NCI-H2029 (cell line): ENCODE results near the gene GRK2.
A peak's percentile ranks its signal among the peaks of the same experiment; 100 is the strongest.

ENCODE experiments used
- DNase-seq: peaks from one replicate; lab custom pipeline; 2025; lab: John Stamatoyannopoulos, UW

The GRK2 gene

DNA sequence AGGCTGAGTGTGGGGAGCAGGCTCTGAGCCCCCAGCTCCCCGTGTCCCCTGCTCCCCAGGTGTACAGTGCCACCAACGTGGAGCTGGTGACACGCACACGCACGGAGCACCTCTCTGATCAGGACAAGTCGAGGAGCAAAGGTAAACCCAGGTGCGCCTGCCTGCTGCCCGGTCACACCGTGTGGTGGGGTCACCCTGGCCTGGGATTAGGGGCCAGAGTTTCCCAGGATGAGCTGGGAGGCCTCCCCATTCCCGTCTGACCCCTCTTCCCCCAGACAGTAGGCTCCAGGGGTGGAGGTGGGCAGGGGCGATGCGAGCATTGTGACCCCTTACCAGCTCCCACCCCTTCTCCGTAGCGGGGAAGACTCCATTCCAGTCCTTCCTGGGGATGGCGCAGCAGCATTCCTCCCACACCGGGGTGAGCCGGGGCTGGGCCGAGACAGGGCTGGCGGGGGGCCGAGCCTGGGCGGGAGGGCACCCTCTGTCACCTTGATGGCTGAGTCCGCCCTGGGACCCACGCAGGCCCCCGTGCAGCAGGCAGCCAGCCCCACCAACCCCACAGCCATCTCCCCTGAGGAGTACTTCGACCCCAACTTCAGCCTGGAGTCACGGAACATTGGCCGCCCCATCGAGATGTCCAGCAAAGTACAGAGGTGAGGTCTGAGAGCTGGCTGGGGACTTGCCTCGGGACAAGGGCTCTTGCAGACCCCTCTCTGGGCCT is 33.4 kb downstream of the GRK2 start:
- DNase-seq, result no peak

DNA sequence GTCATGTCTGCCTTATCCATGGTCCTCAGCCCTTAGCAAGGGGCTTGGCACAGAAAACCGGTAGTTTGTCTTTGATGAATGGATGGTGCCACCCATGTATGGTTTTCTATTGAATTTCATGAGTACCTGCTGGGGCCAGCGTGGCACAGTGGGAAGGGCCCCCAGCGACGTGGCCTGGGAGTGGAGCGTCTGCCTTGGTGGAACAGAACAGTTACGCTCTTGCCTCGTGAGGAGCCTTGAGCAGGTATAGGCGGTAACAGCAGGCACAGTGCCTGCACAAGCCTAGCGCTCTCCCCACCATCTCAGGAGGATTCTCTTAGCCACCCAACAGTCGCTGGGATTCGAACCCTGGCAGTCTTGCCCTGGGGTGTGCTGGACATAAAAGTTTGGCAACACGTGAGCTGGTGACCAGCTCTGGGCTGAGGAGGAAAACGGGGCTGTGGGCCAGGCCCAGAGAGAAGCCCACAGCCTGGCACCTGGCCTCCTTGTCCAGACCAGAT is 34.0 kb downstream of the GRK2 start:
- DNase-seq, result no peak

DNA sequence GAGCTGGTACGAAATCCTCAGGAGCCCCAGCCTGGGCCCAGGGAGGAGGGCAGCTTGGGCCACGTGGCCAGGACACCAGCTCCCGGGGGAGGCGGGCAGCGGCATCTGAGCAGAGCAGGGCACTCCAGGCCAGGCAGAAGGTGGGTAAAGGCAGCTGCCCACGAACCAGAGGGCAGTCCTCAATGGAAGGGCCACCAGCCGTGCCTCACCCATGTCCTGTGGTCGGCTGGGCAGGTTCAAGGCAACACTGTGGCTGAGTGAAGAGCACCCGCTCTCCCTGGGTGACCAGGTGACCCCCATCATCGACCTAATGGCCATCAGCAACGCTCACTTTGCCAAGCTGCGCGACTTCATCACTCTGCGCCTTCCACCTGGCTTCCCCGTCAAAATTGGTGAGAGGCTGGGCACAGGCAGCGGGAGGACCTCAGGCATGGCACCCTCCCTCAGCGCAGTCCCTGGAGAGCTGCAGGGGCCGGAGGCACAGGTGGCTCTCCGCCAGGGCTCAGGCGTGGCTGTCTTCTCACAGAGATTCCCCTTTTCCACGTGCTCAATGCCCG is 34.6 kb downstream of the GRK2 start:
- no peak for DNase-seq

DNA sequence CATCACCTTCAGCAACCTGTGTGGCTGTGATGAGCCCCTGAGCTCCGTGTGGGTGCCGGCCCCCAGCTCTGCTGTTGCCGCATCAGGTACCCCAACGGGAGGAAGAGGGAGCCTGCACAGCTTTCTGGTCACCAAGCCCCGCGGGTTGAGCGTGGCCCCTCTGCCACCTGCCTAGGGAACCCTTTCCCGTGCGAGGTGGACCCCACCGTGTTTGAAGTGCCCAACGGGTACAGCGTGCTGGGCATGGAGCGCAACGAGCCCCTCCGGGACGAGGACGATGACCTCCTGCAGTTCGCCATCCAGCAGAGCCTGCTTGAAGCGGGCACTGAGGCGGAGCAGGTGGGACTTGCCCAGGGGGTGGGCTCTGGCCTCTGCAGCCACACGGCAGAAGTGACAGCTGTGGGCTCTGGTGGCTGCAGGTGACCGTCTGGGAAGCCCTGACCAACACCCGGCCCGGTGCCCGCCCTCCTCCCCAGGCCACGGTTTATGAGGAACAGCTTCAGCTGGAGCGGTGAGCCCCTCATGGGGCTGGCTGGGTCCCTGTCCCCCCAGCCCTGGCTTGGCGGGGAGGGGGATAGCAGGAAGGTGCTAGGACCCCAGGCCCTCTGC is 35.1 kb downstream of the GRK2 start:
- no peak for DNase-seq

GRCh38 chr11:67301951-67302516 is 35.8 kb downstream of the GRK2 start:
- peak; percentile 31 for DNase-seq

GRCh38 chr11:67302571-67303131 is 36.4 kb downstream of the GRK2 start:
- peak; percentile 25 for DNase-seq

DNA sequence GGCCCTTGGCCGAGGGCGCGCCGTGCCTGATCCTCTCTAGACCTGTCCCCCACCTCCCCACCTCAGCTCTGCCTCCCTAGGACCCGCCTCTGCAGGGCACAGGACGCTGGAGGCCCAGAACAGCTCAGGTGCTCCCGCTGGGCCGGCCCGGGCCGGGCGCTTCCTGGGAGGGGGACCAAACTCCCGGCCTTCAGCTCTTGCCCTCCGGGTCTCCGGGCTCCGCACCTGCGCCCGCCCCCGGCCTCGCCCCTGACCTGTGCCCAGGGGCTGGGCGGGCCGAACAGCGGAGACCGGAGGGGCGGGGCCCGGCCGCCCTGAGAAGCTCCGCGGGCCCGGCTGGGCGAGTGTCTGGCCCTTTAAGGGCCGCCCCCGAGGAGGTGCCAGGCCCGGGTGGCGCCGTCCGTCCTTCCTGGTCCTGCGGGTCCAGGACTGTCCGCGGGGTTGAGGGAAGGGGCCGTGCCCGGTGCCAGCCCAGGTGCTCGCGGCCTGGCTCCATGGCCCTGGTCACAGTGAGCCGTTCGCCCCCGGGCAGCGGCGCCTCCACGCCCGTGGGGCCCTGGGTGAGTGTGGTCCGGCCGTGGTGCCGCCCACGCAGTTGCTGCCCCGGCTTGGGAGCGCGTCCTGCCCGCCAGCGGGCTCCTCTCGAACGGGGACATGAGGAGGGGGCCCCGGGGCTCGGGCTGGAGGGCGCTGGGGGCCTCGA is 37.0 kb downstream of the GRK2 start, which contains the start of gene SSH3:
Gene SSH3, plus strand, starts transcription at position 399 of the 703 bp plus-strand sequence. Its CDS starts 96 bp downstream, at position 495.
- peak; percentile 65 for DNase-seq

DNA sequence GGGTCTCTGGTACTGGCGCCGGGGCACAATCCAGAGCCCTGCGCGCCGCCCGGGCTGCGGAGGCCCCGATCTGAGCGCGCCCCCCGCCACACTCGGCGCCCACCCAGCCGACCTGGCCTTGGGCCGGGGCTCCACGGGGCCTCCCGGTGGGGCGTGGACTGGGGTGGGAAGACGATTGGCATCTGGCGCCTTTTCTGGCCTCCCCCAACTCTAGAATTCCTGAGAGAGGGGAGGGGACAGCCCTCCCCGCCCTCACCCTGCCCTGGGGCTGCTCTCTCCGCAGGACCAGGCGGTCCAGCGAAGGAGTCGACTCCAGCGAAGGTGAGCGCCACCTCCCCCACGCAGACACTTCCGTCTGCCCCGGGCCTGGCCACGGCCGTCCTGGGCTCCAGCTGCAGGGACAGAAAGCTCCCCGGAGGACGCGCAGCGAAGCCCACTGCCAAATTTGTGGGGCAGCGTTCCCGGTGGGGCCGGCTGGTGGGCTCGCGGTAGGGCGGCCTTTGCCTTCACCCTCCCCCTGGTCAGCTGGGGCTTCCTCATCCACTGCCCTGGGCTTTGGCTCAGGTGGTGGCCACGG is 37.6 kb downstream of the GRK2 start:
- no peak for DNase-seq

DNA sequence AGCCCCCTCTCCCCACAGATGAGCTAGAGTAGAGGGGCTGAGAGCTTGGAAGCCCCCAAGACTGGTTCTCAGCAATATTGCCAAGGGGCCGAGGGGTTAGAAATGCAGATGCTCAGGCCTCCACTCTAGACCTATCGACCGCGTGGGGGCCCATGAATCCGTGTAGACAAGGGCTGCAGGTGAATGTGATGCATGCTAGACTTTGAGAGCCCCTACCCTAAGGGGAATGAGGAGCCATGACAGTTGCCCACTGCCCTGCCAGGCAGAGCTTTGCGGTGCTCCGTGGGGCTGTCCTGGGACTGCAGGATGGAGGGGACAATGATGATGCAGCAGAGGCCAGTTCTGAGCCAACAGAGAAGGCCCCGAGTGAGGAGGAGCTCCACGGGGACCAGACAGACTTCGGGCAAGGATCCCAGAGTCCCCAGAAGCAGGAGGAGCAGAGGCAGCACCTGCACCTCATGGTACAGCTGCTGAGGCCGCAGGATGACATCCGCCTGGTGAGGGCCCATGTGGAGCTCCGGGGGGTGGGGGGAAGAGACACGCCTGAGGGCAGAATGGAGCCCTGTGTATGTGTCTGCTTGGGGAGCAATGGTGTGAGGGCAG is 38.3 kb downstream of the GRK2 start:
- DNase-seq, result no peak

DNA sequence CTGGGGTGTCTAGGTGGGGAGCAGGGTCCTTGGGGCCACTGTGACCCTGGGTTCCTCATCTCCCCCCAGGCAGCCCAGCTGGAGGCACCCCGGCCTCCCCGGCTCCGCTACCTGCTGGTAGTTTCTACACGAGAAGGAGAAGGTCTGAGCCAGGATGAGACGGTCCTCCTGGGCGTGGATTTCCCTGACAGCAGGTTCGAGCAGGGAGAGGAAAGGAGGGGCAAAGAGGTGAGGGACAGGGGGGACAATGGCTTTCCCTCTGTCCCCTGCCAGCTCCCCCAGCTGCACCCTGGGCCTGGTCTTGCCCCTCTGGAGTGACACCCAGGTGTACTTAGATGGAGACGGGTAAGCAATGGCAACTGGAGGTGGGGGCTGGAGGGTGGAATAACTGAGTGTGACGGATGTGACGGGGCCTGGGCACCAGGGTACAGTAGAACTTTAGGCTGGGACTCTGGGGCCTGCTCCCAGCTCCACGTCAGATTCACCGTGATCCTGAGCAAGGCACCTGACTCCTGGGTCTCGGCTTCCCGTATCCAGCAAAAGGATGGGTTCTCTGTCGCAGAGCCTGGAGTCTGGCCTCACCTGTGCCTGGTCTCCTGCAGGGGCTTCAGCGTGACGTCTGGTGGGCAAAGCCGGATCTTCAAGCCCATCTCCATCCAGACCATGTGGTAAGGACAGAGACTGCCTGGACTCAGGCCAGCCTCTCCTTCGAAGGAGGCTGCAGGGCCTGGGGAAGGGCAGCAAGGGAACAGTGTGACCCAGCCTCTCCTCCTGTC is 40.7 kb downstream of the GRK2 start:
- no peak for DNase-seq

GRCh38 chr11:67307545-67308001 is 41.3 kb downstream of the GRK2 start:
- DNase-seq, result no peak

GRCh38 chr11:67308031-67308866 is 42.0 kb downstream of the GRK2 start:
- DNase-seq, result no peak

- DNase-seq, result no peak
These were observed 42.9 kb downstream of the GRK2 start for GRCh38 chr11:67309166-67309565.

DNA sequence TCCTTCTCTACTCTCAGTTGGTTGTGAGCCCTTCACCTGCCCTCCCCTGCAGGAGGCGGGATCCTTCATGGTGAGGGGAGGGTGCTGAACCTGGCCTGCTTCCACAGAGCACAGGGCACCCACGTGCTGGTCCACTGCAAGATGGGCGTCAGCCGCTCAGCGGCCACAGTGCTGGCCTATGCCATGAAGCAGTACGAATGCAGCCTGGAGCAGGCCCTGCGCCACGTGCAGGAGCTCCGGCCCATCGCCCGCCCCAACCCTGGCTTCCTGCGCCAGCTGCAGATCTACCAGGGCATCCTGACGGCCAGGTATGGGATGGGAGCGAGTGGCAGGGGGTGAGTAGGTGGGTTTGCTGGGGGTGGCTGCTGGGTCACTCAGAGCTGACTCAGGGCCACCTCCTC is 43.4 kb downstream of the GRK2 start:
- DNase-seq, result no peak

- DNase-seq, result no peak
These were observed 44.2 kb downstream of the GRK2 start for GRCh38 chr11:67310246-67311050.

DNA sequence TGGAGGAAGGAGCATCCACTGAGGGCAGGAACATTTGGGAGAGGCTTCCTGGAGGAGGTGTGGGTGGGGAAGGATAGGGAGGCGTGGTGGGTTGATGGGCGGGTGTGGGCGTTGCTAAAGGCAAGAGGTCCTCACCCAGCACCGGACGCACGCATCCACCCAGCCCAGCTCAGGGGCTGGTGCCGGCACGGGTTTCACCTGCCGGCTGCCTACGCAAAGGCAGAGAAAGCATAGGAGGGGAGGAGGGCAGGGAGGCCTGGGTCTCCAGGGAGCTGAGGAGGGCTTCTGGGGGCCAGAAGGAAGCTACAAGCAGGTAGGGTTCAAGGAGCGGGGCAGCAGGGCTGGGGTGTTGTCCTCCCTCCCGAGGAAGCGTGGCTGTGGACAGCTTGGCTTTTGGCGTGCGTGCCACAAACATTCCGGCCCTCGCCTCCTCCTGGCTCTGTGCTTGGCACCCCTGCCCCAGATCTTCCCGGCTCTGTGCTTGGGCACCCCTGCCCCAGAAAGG is 44.8 kb downstream of the GRK2 start:
- no peak for DNase-seq

- no peak for DNase-seq
These were observed 45.3 kb downstream of the GRK2 start for GRCh38 chr11:67311556-67312082.
